Caco-2 (cell line): ENCODE results near the gene C2orf81. TPM values are rescaled to one million over a fixed set of nuclear protein-coding genes. Genes with fewer than 3 reads are reported as not detected.

Experiments used
- BruUV-seq: library from RNA; stranded (reverse); fragments of 400-500 nt; replicated peaks from 2 replicates; lab custom pipeline; 2021; lab: Mats Ljungman, UMichigan
- CTCF ChIA-PET: fragments of 300-600 bp; sonication (Branson Sonifier 250); formaldehyde crosslinking; loops from one replicate; lab custom pipeline; 2022; ENCODE audit warnings: antibody characterized with exemption; lab: Charles Lee
- POLR2A ChIA-PET: fragments of 300-600 bp; sonication (Branson Sonifier 250); formaldehyde crosslinking; loops from one replicate; lab custom pipeline; 2022; ENCODE audit warnings: antibody characterized with exemption; lab: Charles Lee
- DNase-seq, 2 experiments: peaks; one replicate each; pipeline versions ENCODE4 v3.0.0 to v3.0.0-alpha.2; 2020 to 2022
- H3K27me3 ChIP-seq: replicated peaks from 2 replicates; pipeline ENCODE4 v1.6.0; 2011; ENCODE audit warnings: low read length; ENCODE audit not compliant: control insufficient read depth, insufficient read depth
- H3K36me3 ChIP-seq: 2 replicates; pipeline ENCODE4 v1.5.1; 2011; ENCODE audit warnings: low read length; ENCODE audit not compliant: control insufficient read depth, insufficient read depth
- H3K4me1 ChIP-seq: fragments of 250-450 bp; sonication (Bioruptor Pico); 2 replicates; pipeline ENCODE4 v1.5.1; 2020; ENCODE audit warnings: mild to moderate bottlenecking
- H3K4me3 ChIP-seq: 2 replicates; pipeline ENCODE4 v1.5.1; 2011; ENCODE audit warnings: low read depth, mild to moderate bottlenecking, control low read depth, low read length
- H3K9me3 ChIP-seq: fragments of 250-450 bp; sonication (Bioruptor Pico); 2 replicates; pipeline ENCODE4 v1.5.1; 2020; ENCODE audit warnings: mild to moderate bottlenecking, moderate library complexity
- H3K27ac Mint-ChIP-seq: one replicate; pipeline ENCODE4 v1.8.0; 2022; ENCODE audit warnings: mixed read lengths; ENCODE audit not compliant: unreplicated experiment
- H3K27me3 Mint-ChIP-seq: one replicate; pipeline ENCODE4 v1.8.0; 2022; ENCODE audit warnings: mixed read lengths; ENCODE audit not compliant: insufficient read depth, unreplicated experiment
- H3K36me3 Mint-ChIP-seq: one replicate; pipeline ENCODE4 v1.8.0; 2022; ENCODE audit warnings: mild to moderate bottlenecking, mixed read lengths; ENCODE audit not compliant: insufficient read depth, unreplicated experiment
- H3K4me1 Mint-ChIP-seq: one replicate; pipeline ENCODE4 v1.8.0; 2022; ENCODE audit warnings: low read depth, mixed read lengths; ENCODE audit not compliant: unreplicated experiment
- H3K4me3 Mint-ChIP-seq: one replicate; pipeline ENCODE4 v1.8.0; 2022; ENCODE audit warnings: mild to moderate bottlenecking, moderate library complexity, mixed read lengths; ENCODE audit not compliant: unreplicated experiment
- H3K9me3 Mint-ChIP-seq: one replicate; pipeline ENCODE4 v1.8.0; 2022; ENCODE audit warnings: mixed read lengths; ENCODE audit not compliant: unreplicated experiment
- CTCF ChIP-seq, 2 experiments: fragments of 200-600 bp in 1 of 2; IDR thresholded peaks; 1 replicate in 1 of 2; 2 replicates in 1 of 2; pipeline versions ENCODE4 v1.5.1 to v1.8.0; 2011 to 2022; ENCODE audit warnings: antibody characterized with exemption in 1 of 2, control low read depth in 1 of 2, inconsistent platforms in 1 of 2, low read depth in 1 of 2, low read length in 1 of 2, mild to moderate bottlenecking in 1 of 2, moderate library complexity in 1 of 2; ENCODE audit not compliant: insufficient read depth in 1 of 2, severe bottlenecking in 1 of 2, unreplicated experiment in 1 of 2
- intact Hi-C: fragments of 100-400 bp; cut with micrococcal nuclease; formaldehyde crosslinking; loops from one replicate; pipeline ENCODE4 v1.10.0; 2022; ENCODE audit not compliant: unreplicated experiment
- total RNA-seq: library from RNA; stranded (reverse); gene quantifications from 2 replicates; pipeline ENCODE4 v1.2.3, GENCODE V29; 2022

The C2orf81 gene
- total RNA-seq, 1 experiment from 2014 or later: 0.84 TPM

DNA sequence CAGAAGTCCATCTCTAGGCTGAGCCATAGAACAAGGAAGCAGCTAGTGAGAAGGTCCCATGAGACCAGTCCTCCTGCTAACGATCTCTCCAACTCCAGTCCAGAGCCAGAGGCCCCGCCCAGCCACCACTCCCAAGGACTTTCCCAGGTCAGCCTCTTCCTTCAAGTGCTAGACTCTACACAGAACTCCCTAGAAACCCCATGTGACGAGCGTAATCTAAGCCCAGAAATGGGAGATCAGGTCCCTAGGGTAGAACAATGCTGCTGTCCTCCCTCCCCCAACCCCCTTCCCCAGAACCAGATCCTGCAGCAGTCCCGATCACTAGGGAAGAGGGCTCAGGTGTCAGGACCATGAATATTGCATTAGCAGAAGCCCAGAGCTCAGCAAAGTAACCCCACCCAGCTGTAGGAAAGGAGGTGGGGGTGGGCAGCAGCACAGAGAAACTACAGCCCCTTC, 48.2 kb downstream of the C2orf81 start:
- H3K4me3 Mint-ChIP-seq: no peak overlapping the region

DNA sequence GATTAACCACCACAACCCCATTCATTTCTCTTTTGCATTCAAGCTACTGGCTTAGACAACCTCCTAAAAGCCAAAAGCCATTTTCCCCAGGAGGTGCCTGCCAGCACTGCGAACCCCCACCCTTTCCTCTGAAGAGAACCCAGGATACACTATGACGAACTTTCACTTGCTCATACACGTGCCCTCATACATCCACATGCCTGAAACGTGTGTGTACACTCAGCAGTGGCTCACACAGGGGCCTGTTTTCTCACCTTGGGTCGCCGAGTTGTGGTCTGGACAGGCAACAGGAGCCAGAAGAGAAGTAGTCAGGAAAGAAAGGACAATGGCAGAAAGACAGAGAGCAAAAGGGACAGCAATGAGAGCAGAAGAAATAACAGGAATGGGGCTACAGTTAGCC, 48.7 kb downstream of the C2orf81 start:
- Histone ChIP-seq H3K4me3 (no peak overlapping the region), H3K27me3 (no peaks in the 10 kb centered on the region), H3K36me3 (peaks cover 3% of the 10 kb centered on the region), H3K9me3 (no peaks in the 10 kb centered on the region), H3K4me1 (no peaks in the 10 kb centered on the region)
- TF ChIP-seq CTCF (IDR thresholded peaks at IDR 0.05; ENCODE audit: insufficient read depth in 1 of 2, low read depth in 1 of 2, low read length in 1 of 2, severe bottlenecking in 1 of 2, unreplicated experiment in 1 of 2): no peak
- no peak for DNase-seq
- intact Hi-C loops: no loop called here
- POLR2A ChIA-PET: no interaction called here
- CTCF ChIA-PET: no interaction called here
- Mint-ChIP-seq H3K4me1 (no peaks in the 10 kb centered on the region), H3K9me3 (no peaks in the 10 kb centered on the region), H3K27ac (no peak overlapping the region), H3K27me3 (no peaks in the 10 kb centered on the region), H3K4me3 (no peak overlapping the region), H3K36me3 (peaks cover 29% of the 10 kb centered on the region)
- no TSS peak for BruUV-seq

More for the DNA sequence above, 48.2 kb downstream of the C2orf81 start:
- no peaks in the 10 kb centered on the region for H3K4me1 Mint-ChIP-seq
- no peak for DNase-seq
- intact Hi-C loops: no loop called here
- no peaks in the 10 kb centered on the region for H3K9me3 ChIP-seq
- peaks cover 29% of the 10 kb centered on the region for H3K36me3 Mint-ChIP-seq
- TF ChIP-seq CTCF (IDR thresholded peaks at IDR 0.05; ENCODE audit: insufficient read depth in 1 of 2, low read depth in 1 of 2, low read length in 1 of 2, severe bottlenecking in 1 of 2, unreplicated experiment in 1 of 2): no peak
- BruUV-seq: no TSS peak
- POLR2A ChIA-PET: no interaction called here
- H3K27me3 ChIP-seq: no peaks in the 10 kb centered on the region
- no peaks in the 10 kb centered on the region for H3K27me3 Mint-ChIP-seq
- H3K4me1 ChIP-seq: no peaks in the 10 kb centered on the region
- peaks cover 2% of the 10 kb centered on the region for H3K36me3 ChIP-seq
- H3K4me3 ChIP-seq: no peak overlapping the region
- H3K27ac Mint-ChIP-seq: no peak overlapping the region
- CTCF ChIA-PET: no interaction called here
- H3K9me3 Mint-ChIP-seq: no peaks in the 10 kb centered on the region

GRCh38 chr2:74371421-74371820, 50.0 kb downstream of the C2orf81 start:
- no peak for TF ChIP-seq CTCF (IDR thresholded peaks at IDR 0.05; ENCODE audit: insufficient read depth in 1 of 2, low read depth in 1 of 2, low read length in 1 of 2, severe bottlenecking in 1 of 2, unreplicated experiment in 1 of 2)
- Mint-ChIP-seq H3K4me3 (no peak overlapping the region), H3K4me1 (no peaks in the 10 kb centered on the region), H3K27ac (no peak overlapping the region), H3K36me3 (peaks cover 28% of the 10 kb centered on the region), H3K9me3 (no peaks in the 10 kb centered on the region), H3K27me3 (no peaks in the 10 kb centered on the region)
- no TSS peak for BruUV-seq
- no peak for DNase-seq
- H3K36me3 ChIP-seq: peaks cover 3% of the 10 kb centered on the region; the same call in 1 of the 2 replicates
- H3K4me1 ChIP-seq: no peaks in the 10 kb centered on the region
- ChIA-PET POLR2A (no interaction called here), CTCF (no interaction called here)
- no peak overlapping the region for H3K4me3 ChIP-seq
- intact Hi-C loops: no loop called here
- no peaks in the 10 kb centered on the region for H3K9me3 ChIP-seq
- no peaks in the 10 kb centered on the region for H3K27me3 ChIP-seq
